Large intestine (tissue), 3 donors: ENCODE results near the gene FBXL4. TPM values are rescaled to one million over a fixed set of nuclear protein-coding genes. Genes with fewer than 3 reads are reported as not detected.

Experiments used
- DNase-seq, 2 donors: peaks; one replicate each; pipeline versions ENCODE4 v3.0.0 to v3.0.0-alpha.2; 2013
- H3K27ac ChIP-seq: one replicate; pipeline ENCODE4 v1.5.1; 2013; ENCODE audit warnings: low read length
- H3K27me3 ChIP-seq: 2 replicates; pipeline ENCODE4 v1.6.1; 2013; ENCODE audit warnings: low read length; ENCODE audit not compliant: control insufficient read depth, insufficient read depth
- H3K36me3 ChIP-seq: 2 replicates; pipeline ENCODE4 v1.6.1; 2013; ENCODE audit warnings: low read length; ENCODE audit not compliant: control insufficient read depth, insufficient read depth
- H3K4me1 ChIP-seq: one replicate; pipeline ENCODE4 v1.6.1; 2013; ENCODE audit warnings: low read length; ENCODE audit not compliant: control insufficient read depth, insufficient read depth
- H3K4me3 ChIP-seq: one replicate; pipeline ENCODE4 v1.5.1; 2013; ENCODE audit warnings: low read length
- H3K9me3 ChIP-seq: one replicate; pipeline ENCODE4 v1.6.1; 2013; ENCODE audit warnings: mild to moderate bottlenecking, low read depth, low read length, moderate library complexity; ENCODE audit not compliant: control insufficient read depth
- WGBS: methylation state at CpG from one replicate; pipeline ENCODE4 v1.1.5; 2013; ENCODE audit warnings: low lambda C conversion rate; ENCODE audit not compliant: insufficient coverage; 5-methylcytosine and 5-hydroxymethylcytosine counted together
- polyA plus RNA-seq: library from polyadenylated mRNA; unstranded; fragments of 120-200 nt; gene quantifications from one replicate; pipeline ENCODE4 v1.2.1, GENCODE V29; 2013

FBXL4 gene
- polyA plus RNA-seq, 1 donor, result 14.2 TPM

GRCh38 chr6:98946879-98947410 is 801 bp downstream of the FBXL4 start:
- 0% methylated on average over 1 of the region's 9 CpGs for WGBS
- no peaks in the 10 kb centered on the region for H3K27me3 ChIP-seq

GRCh38 chr6:98946266-98946878 is 1.4 kb downstream of the FBXL4 start:
- H3K9me3 ChIP-seq, result peaks cover 8% of the 10 kb centered on the region
- no peaks in the 10 kb centered on the region for H3K27me3 ChIP-seq
- H3K36me3 ChIP-seq, result no peaks in the 10 kb centered on the region
- 80% methylated on average over 4 of the region's 10 CpGs for whole genome bisulfite sequencing
- H3K27ac ChIP-seq, result peak overlapping the region; percentile 91
- H3K4me1 ChIP-seq, result peaks cover 4% of the 10 kb centered on the region
- peak overlapping the region; percentile 68 for H3K4me3 ChIP-seq
- no peak for DNase-seq

More at GRCh38 chr6:98946879-98947410, 801 bp downstream of the FBXL4 start:
- Histone ChIP-seq H3K36me3 (no peaks in the 10 kb centered on the region), H3K9me3 (peaks cover 8% of the 10 kb centered on the region), H3K27ac (peak overlapping the region; percentile 91), H3K4me1 (peaks cover 4% of the 10 kb centered on the region), H3K4me3 (peak overlapping the region; percentile 68)
- no peak for DNase-seq

GRCh38 chr6:98945311-98946115 is 2.2 kb downstream of the FBXL4 start:
- peak in 1 of 2 donors; percentile 5 for DNase-seq
- Histone ChIP-seq H3K4me1 (peaks cover 4% of the 10 kb centered on the region), H3K27ac (no peak overlapping the region), H3K4me3 (no peak overlapping the region), H3K9me3 (peaks cover 8% of the 10 kb centered on the region), H3K36me3 (no peaks in the 10 kb centered on the region), H3K27me3 (no peaks in the 10 kb centered on the region)
- no CpG with 5 or more reads among the region's 3 CpGs for WGBS

GRCh38 chr6:98944598-98945081 is 3.1 kb downstream of the FBXL4 start:
- H3K9me3 ChIP-seq, result peaks cover 11% of the 10 kb centered on the region

GRCh38 chr6:98944168-98944567 is 3.6 kb downstream of the FBXL4 start:
- Histone ChIP-seq H3K36me3 (no peaks in the 10 kb centered on the region), H3K27ac (no peak overlapping the region), H3K4me1 (peaks cover 4% of the 10 kb centered on the region), H3K9me3 (peaks cover 11% of the 10 kb centered on the region), H3K27me3 (no peaks in the 10 kb centered on the region), H3K4me3 (no peak overlapping the region)
- WGBS, result 88% methylated on average over 1 of the region's 3 CpGs
- no peak for DNase-seq

More at GRCh38 chr6:98944598-98945081, 3.1 kb downstream of the FBXL4 start:
- peaks cover 4% of the 10 kb centered on the region for H3K4me1 ChIP-seq
- DNase-seq, result peak in 1 of 2 donors; percentile 29
- no peak overlapping the region for H3K27ac ChIP-seq
- no peaks in the 10 kb centered on the region for H3K36me3 ChIP-seq
- WGBS, result no CpG with 5 or more reads among the region's 2 CpGs
- H3K27me3 ChIP-seq, result no peaks in the 10 kb centered on the region
- no peak overlapping the region for H3K4me3 ChIP-seq

- Histone ChIP-seq H3K9me3 (peaks cover 17% of the 10 kb centered on the region), H3K27ac (no peak overlapping the region), H3K36me3 (no peaks in the 10 kb centered on the region), H3K27me3 (no peaks in the 10 kb centered on the region), H3K4me1 (peaks cover 4% of the 10 kb centered on the region), H3K4me3 (no peak overlapping the region)
- 100% methylated on average over 1 of the region's 3 CpGs for WGBS
- DNase-seq, result no peak
These were observed 5.4 kb downstream of the FBXL4 start for GRCh38 chr6:98942263-98942803.

GRCh38 chr6:98941319-98941718 is 6.4 kb downstream of the FBXL4 start:
- H3K36me3 ChIP-seq, result no peaks in the 10 kb centered on the region
- no peaks in the 10 kb centered on the region for H3K27me3 ChIP-seq
- H3K9me3 ChIP-seq, result peaks cover 17% of the 10 kb centered on the region
- no peak overlapping the region for H3K4me3 ChIP-seq
- H3K4me1 ChIP-seq, result peaks cover 4% of the 10 kb centered on the region
- 80% methylated on average over 1 of the region's 2 CpGs for WGBS
- H3K27ac ChIP-seq, result no peak overlapping the region
- DNase-seq, result no peak

- H3K9me3 ChIP-seq, result peaks cover 12% of the 10 kb centered on the region
- no peak overlapping the region for H3K4me3 ChIP-seq
- WGBS, result 88% methylated on average over 1 of the region's 3 CpGs
- H3K27me3 ChIP-seq, result no peaks in the 10 kb centered on the region
- no peak overlapping the region for H3K27ac ChIP-seq
- DNase-seq, result no peak
- no peaks in the 10 kb centered on the region for H3K4me1 ChIP-seq
- H3K36me3 ChIP-seq, result peaks cover 4% of the 10 kb centered on the region
These were observed 10.4 kb downstream of the FBXL4 start for GRCh38 chr6:98937351-98937750.

- DNase-seq, result no peak
- Histone ChIP-seq H3K27me3 (no peaks in the 10 kb centered on the region), H3K4me1 (no peaks in the 10 kb centered on the region), H3K9me3 (no peaks in the 10 kb centered on the region), H3K27ac (no peak overlapping the region), H3K4me3 (no peak overlapping the region), H3K36me3 (peaks cover 4% of the 10 kb centered on the region)
- WGBS, result 87% methylated on average over 4 of the region's 7 CpGs
These were observed 15.4 kb downstream of the FBXL4 start for GRCh38 chr6:98932381-98932780.

GRCh38 chr6:98931696-98932095 is 16.1 kb downstream of the FBXL4 start:
- 83% methylated on average over 2 of the region's 3 CpGs for WGBS
- no peaks in the 10 kb centered on the region for H3K9me3 ChIP-seq
- H3K27me3 ChIP-seq, result no peaks in the 10 kb centered on the region

More at GRCh38 chr6:98931696-98932095, 16.1 kb downstream of the FBXL4 start:
- no peak overlapping the region for H3K4me3 ChIP-seq
- H3K27ac ChIP-seq, result no peak overlapping the region
- peaks cover 6% of the 10 kb centered on the region for H3K36me3 ChIP-seq
- H3K4me1 ChIP-seq, result no peaks in the 10 kb centered on the region
- no peak for DNase-seq
